Ishikawa (cell line): ENCODE data around the gene BHMT.

ENCODE experiments used
- CEBPB ChIP-seq: IDR thresholded peaks from 2 replicates; pipeline ENCODE4 v1.6.1; 2012
- CREB1 ChIP-seq: IDR thresholded peaks from 2 replicates; pipeline ENCODE4 v1.6.1; 2012; ENCODE audit warnings: low read depth
- EGR1 ChIP-seq: IDR thresholded peaks from 2 replicates; pipeline ENCODE4 v1.6.1; 2012
- EP300 ChIP-seq: IDR thresholded peaks from 2 replicates; pipeline ENCODE4 v1.6.1; 2012; ENCODE audit warnings: borderline replicate concordance
- FOXM1 ChIP-seq: IDR thresholded peaks from 2 replicates; pipeline ENCODE4 v1.6.1; 2012; ENCODE audit warnings: low read depth, borderline replicate concordance
- NFIC ChIP-seq: IDR thresholded peaks from 2 replicates; pipeline ENCODE4 v1.6.1; 2012
- RAD21 ChIP-seq: IDR thresholded peaks from 2 replicates; pipeline ENCODE4 v1.6.1; 2012; ENCODE audit warnings: low read depth
- TAF1 ChIP-seq: IDR thresholded peaks from 2 replicates; pipeline ENCODE4 v1.6.1; 2012; ENCODE audit warnings: low read depth, mild to moderate bottlenecking
- TCF12 ChIP-seq: IDR thresholded peaks from 2 replicates; pipeline ENCODE4 v1.6.1; 2012; ENCODE audit warnings: low read depth
- TEAD4 ChIP-seq: IDR thresholded peaks from 2 replicates; pipeline ENCODE4 v1.6.1; 2012
- YY1 ChIP-seq: IDR thresholded peaks from 2 replicates; pipeline ENCODE4 v1.6.1; 2012; ENCODE audit warnings: low read depth
- ZBTB7A ChIP-seq: IDR thresholded peaks from 2 replicates; pipeline ENCODE4 v1.6.1; 2012; ENCODE audit warnings: low read depth
- TF ChIP-seq, protein P1 (sequence below): IDR thresholded peaks from 2 replicates; pipeline ENCODE4 v1.6.1; 2012
- TF ChIP-seq, protein P2 (sequence below): IDR thresholded peaks from 2 replicates; pipeline ENCODE4 v1.6.1; 2012
- TF ChIP-seq, protein P3 (sequence below): IDR thresholded peaks from 2 replicates; pipeline ENCODE4 v1.6.1; 2012; ENCODE audit warnings: low read depth, mild to moderate bottlenecking

BHMT gene

DNA sequence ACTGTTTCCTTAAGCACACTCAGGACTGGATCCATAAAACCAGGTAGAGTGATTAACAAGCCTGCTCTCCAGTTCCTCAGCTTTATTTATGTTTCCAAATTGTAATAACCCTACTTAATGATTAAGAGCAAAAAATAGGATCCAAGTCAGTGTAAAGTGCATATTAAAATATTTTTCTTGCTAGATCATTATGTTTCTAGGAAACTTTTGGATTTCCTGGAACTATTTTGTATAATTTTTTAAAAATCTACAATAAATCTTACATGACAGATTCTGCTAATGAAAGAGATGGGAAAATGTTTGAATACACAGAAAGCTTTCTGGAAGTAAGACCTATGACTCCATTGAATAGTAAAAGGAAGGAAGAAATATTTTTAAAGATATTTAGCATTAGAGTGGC, 35.5 kb downstream of the BHMT start:
- TF ChIP-seq NFIC, result no peak
- no peak for TF ChIP-seq CEBPB
- TF ChIP-seq, protein P1, sequence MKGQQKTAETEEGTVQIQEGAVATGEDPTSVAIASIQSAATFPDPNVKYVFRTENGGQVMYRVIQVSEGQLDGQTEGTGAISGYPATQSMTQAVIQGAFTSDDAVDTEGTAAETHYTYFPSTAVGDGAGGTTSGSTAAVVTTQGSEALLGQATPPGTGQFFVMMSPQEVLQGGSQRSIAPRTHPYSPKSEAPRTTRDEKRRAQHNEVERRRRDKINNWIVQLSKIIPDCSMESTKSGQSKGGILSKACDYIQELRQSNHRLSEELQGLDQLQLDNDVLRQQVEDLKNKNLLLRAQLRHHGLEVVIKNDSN, result no peak
- no peak for TF ChIP-seq EP300
- no peak for TF ChIP-seq TCF12
- TF ChIP-seq, protein P2, sequence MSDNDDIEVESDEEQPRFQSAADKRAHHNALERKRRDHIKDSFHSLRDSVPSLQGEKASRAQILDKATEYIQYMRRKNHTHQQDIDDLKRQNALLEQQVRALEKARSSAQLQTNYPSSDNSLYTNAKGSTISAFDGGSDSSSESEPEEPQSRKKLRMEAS, result no peak
- no peak for TF ChIP-seq CREB1
- no peak for TF ChIP-seq TAF1
- TF ChIP-seq EGR1, result no peak
- no peak for TF ChIP-seq RAD21
- TF ChIP-seq TEAD4, result no peak
- no peak for TF ChIP-seq ZBTB7A
- TF ChIP-seq FOXM1, result no peak
- TF ChIP-seq YY1, result no peak
- TF ChIP-seq, protein P3, sequence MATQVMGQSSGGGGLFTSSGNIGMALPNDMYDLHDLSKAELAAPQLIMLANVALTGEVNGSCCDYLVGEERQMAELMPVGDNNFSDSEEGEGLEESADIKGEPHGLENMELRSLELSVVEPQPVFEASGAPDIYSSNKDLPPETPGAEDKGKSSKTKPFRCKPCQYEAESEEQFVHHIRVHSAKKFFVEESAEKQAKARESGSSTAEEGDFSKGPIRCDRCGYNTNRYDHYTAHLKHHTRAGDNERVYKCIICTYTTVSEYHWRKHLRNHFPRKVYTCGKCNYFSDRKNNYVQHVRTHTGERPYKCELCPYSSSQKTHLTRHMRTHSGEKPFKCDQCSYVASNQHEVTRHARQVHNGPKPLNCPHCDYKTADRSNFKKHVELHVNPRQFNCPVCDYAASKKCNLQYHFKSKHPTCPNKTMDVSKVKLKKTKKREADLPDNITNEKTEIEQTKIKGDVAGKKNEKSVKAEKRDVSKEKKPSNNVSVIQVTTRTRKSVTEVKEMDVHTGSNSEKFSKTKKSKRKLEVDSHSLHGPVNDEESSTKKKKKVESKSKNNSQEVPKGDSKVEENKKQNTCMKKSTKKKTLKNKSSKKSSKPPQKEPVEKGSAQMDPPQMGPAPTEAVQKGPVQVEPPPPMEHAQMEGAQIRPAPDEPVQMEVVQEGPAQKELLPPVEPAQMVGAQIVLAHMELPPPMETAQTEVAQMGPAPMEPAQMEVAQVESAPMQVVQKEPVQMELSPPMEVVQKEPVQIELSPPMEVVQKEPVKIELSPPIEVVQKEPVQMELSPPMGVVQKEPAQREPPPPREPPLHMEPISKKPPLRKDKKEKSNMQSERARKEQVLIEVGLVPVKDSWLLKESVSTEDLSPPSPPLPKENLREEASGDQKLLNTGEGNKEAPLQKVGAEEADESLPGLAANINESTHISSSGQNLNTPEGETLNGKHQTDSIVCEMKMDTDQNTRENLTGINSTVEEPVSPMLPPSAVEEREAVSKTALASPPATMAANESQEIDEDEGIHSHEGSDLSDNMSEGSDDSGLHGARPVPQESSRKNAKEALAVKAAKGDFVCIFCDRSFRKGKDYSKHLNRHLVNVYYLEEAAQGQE, result no peak

DNA sequence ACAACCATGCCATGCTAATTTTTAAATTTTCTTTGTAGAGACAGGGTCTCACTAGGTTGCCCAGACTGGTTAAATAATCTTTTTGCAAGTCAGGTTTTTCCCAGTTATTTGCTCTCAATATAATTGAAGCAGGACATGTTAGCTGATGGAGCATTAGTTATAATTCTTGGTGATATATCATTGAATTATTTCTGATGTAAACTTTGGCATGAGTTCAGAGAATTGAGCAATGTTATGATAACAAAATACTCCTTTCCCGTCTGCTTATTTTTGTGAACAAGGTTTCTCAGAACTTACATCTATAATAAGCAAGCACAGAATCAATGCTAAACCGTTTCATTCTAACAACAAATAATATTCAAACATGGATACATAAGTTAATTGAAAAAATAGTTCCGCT, 37.8 kb downstream of the BHMT start:
- TF ChIP-seq TAF1, result no peak
- no peak for TF ChIP-seq CEBPB
- TF ChIP-seq, protein P2, result no peak
- TF ChIP-seq YY1, result no peak
- no peak for TF ChIP-seq FOXM1
- no peak for TF ChIP-seq EGR1
- TF ChIP-seq TEAD4, result no peak
- TF ChIP-seq ZBTB7A, result no peak
- TF ChIP-seq, protein P1, result no peak
- no peak for TF ChIP-seq CREB1
- TF ChIP-seq EP300, result no peak
- TF ChIP-seq RAD21, result no peak
- TF ChIP-seq, protein P3, result no peak
- TF ChIP-seq TCF12, result no peak

DNA sequence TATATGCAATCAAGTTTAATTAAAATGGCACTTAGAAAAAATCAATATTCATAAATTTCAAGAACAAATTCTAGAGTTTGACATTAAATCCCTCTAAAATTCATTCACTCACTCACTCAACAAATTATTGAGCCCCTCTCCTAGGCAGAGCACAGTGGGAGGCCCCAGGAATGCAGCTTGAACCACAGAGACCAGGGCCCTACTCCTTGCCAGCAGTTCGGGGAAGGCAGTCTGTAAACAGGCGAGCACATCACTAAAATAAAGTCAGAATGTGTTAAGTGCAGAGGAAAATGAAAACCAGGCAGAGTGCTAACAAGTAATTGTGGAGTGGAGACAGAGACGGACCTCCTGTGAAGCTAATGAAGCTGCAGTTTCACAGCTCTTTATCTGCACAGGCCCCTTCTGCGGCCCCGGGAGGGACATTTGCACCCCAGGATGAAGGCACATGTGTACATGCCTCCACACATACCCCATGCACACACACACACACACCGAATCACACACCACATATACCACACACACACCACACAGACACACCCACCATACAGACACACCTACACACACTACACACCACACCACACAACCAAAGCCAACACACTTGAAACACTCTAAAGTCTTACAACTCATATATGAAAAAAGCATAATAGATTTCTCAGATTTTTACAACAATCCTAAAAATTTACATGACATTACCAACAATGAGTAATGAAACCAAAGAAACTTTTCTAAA, 40.5 kb downstream of the BHMT start:
- TF ChIP-seq EGR1 (no peak), YY1 (no peak), EP300 (no peak), CREB1 (no peak)
- TF ChIP-seq, protein P2, result no peak
- TF ChIP-seq, protein P3, result no peak

DNA sequence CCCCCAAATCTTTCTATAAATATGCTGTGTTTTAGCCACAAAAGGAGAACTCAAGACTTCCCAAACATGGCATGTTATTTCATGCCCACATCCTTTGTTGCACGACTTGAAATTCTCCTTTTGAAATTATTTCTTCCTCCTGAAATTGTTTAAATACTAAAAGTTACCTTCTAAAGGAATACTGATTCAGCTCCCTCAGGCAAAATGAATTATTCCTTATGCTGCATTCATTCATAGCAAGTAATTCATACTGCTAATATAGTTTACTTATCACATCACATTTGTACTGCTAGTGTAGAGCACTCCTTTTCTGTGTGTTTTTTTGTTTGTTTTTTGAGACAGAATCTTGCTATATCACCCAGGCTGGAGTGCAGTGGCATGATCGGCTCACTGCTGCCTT, 45.7 kb downstream of the BHMT start:
- TF ChIP-seq TCF12, result no peak
- TF ChIP-seq TEAD4, result no peak
- TF ChIP-seq, protein P3, result no peak
- TF ChIP-seq NFIC, result no peak
- TF ChIP-seq ZBTB7A, result no peak
- TF ChIP-seq, protein P2, result no peak
- no peak for TF ChIP-seq TAF1
- TF ChIP-seq EP300, result no peak
- TF ChIP-seq CREB1, result no peak
- TF ChIP-seq RAD21, result no peak
- TF ChIP-seq CEBPB, result no peak
- TF ChIP-seq, protein P1, result no peak
- no peak for TF ChIP-seq EGR1
- TF ChIP-seq YY1, result no peak
- TF ChIP-seq FOXM1, result no peak
